ENCODE data around the gene SF3B1.
"Not testable (repeated sequence)": the region's sequence is repeated elsewhere in the genome, so short reads cannot be mapped to it uniquely, and the experiment has no call there.

SF3B1 gene

DNA sequence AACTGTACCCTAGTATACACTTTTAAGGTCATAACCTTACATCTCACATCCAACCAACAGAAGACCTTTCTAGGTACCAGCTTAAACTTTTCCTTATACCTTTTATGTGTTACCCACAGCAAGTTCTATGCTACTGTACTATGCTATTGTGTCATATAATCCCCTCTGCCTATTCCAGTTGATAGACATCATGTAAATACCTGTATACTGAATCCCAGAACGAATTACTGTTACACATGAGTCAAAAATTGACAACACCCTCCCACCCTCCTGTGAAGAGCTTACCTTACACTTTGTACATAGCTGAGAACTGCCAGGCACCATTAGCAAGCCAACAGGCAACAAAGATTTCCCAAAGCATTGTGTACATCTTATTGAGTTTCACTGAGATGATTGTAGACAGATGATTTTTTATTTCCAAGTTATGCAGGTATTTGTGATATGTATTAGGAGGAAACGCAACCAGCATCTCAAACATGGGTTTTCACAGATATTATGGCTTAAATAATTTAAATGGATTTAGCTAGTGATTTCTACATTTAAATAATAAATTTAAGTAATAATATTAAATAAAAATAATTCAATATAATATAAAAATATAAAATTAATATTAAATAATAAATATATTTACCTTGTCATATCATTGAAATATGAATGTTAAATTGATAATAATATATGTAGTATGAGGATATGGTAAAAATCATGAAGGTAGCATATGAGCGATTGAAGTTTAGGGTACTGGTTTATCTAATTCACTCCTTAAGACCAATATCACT is 81.2 kb downstream of the SF3B1 start:
- Mint-ChIP-seq H3K27me3 (no peaks in the 10 kb centered on the region), H3K4me3 (no peak overlapping the region), H3K36me3 (ENCODE audit: low read depth) (no peaks in the 10 kb centered on the region), H3K4me1 (ENCODE audit: low read depth) (peaks cover 35% of the 10 kb centered on the region), H3K9me3 (no peaks in the 10 kb centered on the region), H3K27ac (no peak overlapping the region)
- no peak for DNase-seq

DNA sequence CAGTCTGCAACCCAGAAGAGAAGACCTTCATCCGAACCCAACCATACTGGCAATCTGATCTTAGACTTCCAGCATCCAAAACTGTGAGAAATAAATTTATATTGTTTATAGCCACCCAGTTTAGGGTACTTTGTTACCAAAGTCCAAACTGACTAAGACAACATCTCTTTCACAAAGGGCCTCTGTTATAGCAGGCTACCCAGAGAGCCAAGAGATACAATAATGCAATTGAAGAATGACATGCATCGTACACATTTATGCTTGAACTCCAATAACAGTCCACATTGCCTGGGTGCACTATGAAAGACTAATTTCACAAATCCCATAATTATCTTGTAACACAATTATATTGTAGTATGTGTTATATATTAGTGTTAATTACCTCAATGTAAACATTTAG is 85.1 kb downstream of the SF3B1 start:
- H3K4me1 Mint-ChIP-seq (ENCODE audit: low read depth): peaks cover 19% of the 10 kb centered on the region
- H3K27ac Mint-ChIP-seq: no peak overlapping the region
- no peaks in the 10 kb centered on the region for H3K27me3 Mint-ChIP-seq
- H3K4me3 Mint-ChIP-seq: no peak overlapping the region
- no peaks in the 10 kb centered on the region for H3K9me3 Mint-ChIP-seq
- DNase-seq: no peak
- H3K36me3 Mint-ChIP-seq (ENCODE audit: low read depth): no peaks in the 10 kb centered on the region

DNA sequence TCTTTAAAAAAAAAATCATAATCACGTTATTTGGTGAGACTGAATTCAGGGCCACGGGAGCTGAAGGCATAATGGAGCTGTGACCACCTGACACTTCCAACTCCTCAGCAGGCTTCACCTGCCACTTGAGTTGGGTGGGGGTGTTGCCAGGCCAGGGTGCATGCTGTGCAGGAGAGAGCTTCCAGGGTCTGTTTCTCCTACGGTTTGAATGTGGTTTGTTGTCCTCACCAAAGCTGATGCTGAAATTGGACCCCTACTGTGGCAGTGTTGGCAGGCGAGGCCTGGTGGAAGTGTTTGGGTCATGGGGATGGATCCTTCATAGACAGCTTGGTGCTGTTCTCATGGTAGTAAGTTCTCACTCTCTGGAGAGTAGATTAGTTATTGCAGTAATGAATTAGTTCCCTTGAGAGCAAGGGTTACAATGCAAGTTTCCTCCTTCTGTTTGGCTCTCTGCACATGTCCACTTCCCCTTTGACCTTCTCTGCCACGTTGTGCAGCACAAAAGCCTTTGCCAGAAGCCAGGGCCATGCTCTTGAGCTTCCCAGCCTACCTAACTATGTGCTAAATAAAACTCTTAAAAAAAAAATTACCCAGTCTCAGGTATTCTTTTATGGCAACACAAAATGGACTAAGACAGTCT is 86.0 kb downstream of the SF3B1 start:
- H3K4me3 Mint-ChIP-seq: no peak overlapping the region
- H3K27me3 Mint-ChIP-seq: no peaks in the 10 kb centered on the region
- peaks cover 21% of the 10 kb centered on the region for H3K4me1 Mint-ChIP-seq (ENCODE audit: low read depth)
- no peaks in the 10 kb centered on the region for H3K9me3 Mint-ChIP-seq
- H3K27ac Mint-ChIP-seq: no peak overlapping the region
- DNase-seq: no peak
- H3K36me3 Mint-ChIP-seq (ENCODE audit: low read depth): no peaks in the 10 kb centered on the region

DNA sequence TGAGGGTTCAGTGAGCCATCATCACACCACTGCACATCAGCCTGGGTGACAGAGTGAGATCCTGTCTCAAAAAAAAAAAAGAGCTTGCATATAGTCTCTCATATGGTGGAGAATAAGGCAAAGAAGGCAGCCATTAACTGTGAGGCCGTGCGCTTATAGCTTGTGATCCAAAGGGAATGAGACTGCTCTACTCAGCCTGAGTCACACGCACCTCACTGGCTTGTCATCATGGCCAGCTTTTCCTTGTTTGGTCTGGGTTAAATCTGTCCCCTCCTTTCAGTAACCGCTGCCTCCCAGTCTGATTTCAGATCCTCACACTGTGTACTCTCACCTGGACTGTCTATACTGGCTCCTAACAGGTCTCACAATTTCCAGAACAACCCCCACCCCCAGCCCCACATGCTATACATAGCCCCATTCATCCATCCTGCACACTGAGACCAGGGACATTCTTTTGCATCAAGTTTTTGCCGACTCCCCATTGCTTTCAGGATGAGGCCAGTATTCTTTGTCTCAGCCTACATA is 88.9 kb downstream of the SF3B1 start:
- Mint-ChIP-seq H3K4me1 (ENCODE audit: low read depth) (peaks cover 20% of the 10 kb centered on the region), H3K4me3 (no peak overlapping the region), H3K27me3 (no peaks in the 10 kb centered on the region), H3K27ac (peak overlapping the region; percentile 20), H3K36me3 (ENCODE audit: low read depth) (no peaks in the 10 kb centered on the region), H3K9me3 (no peaks in the 10 kb centered on the region)
- DNase-seq: no peak

DNA sequence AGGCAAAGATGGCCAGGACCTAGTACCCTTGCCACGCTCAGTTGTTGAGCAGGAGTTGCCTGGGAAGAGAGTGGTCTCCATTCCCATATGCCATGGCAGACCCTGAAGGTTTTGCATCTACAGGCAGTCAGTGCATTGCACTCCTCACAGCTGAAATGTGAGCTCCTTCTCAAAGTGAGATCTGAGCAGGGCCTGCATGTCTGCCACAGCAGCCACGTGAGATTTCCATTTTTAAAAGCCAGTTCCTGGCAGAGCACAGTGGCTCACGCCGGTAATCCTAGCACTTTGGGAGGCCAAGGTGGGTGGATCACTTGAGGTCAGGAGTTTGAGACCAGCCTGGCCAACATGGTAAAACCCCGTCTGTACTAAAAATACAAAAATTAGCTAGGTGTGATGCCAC is 90.9 kb downstream of the SF3B1 start:
- H3K4me1 Mint-ChIP-seq (ENCODE audit: low read depth): peaks cover 25% of the 10 kb centered on the region
- H3K27me3 Mint-ChIP-seq; H3K9me3 Mint-ChIP-seq; H3K4me3 Mint-ChIP-seq; DNase-seq; H3K27ac Mint-ChIP-seq; H3K36me3 Mint-ChIP-seq (ENCODE audit: low read depth): not testable (repeated sequence)

DNA sequence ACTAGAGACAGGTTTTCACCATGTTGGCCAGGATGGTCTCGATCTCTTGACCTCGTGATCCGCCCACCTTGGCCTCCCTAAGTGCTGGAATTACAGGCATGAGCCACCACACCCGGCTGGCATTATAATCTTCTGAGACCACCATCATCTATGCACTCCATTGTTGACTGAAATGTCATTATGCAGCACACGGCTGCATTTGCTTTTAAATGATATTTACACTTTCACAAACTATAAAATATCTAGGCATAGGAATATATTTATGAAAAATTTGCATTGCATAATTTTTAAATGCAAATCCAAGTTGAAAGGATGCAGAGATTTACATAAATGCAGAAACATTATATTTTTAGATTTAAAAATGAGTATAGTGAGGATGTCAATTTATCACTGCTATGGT is 94.2 kb downstream of the SF3B1 start:
- Mint-ChIP-seq H3K36me3 (ENCODE audit: low read depth) (no peaks in the 10 kb centered on the region), H3K4me3 (no peak overlapping the region), H3K27ac (no peak overlapping the region), H3K27me3 (no peaks in the 10 kb centered on the region), H3K9me3 (no peaks in the 10 kb centered on the region), H3K4me1 (ENCODE audit: low read depth) (peaks cover 28% of the 10 kb centered on the region)
- DNase-seq: no peak

Data from activated T-cell treated with anti-CD3 and anti-CD28 coated beads, Interleukin-2, amount 50 U/mL, for 24 hours (primary cell).